ENCODE results near the gene LINC00237. TPM values are rescaled to one million over a fixed set of nuclear protein-coding genes. Genes with fewer than 3 reads are reported as not detected.

The LINC00237 gene
- total RNA-seq, 3 donors from 2014 or later (not counting 1 experiment from before 2014, with no cell fraction given), result not detected

GRCh38 chr20:21083825-21084325, 22.3 kb downstream of the LINC00237 start:
- ATAC-seq (no peak), DNase-seq (no peak)
- no peak for TF ChIP-seq CTCF (IDR thresholded peaks at IDR 0.05)
- H3K4me1 Mint-ChIP-seq, result no peaks in the 10 kb centered on the region
- H3K27ac Mint-ChIP-seq, result no peak overlapping the region
- Histone ChIP-seq H3K27ac (ENCODE audit: low read length) (no peak overlapping the region), H3K27me3 (ENCODE audit: control insufficient read depth, insufficient read depth, low read length) (peaks cover 2% of the 10 kb centered on the region), H3K9me3 (ENCODE audit: control insufficient read depth, insufficient read depth, low read length) (no peaks in the 10 kb centered on the region), H3K4me3 (ENCODE audit: low read length) (no peak overlapping the region), H3K4me1 (ENCODE audit: control insufficient read depth, insufficient read depth, low read length) (no peaks in the 10 kb centered on the region), H3K36me3 (ENCODE audit: control insufficient read depth, insufficient read depth, low read length) (no peaks in the 10 kb centered on the region)
- no peaks in the 10 kb centered on the region for H3K9me3 Mint-ChIP-seq
- intact Hi-C loops (cut with micrococcal nuclease), result no loop called here
- 35% methylated on average over 2 of the region's 2 CpGs for WGBS (ENCODE audit: insufficient coverage)
- H3K27me3 Mint-ChIP-seq (ENCODE audit: low read depth in 2 of 2), result peaks cover 38 to 39% of the 10 kb centered on the region in 2 donors
- no peaks in the 10 kb centered on the region for H3K36me3 Mint-ChIP-seq
- no peak overlapping the region for H3K4me3 Mint-ChIP-seq

- 59% methylated on average over 2 of the region's 2 CpGs for WGBS (ENCODE audit: insufficient coverage)
- H3K36me3 Mint-ChIP-seq, result no peaks in the 10 kb centered on the region
- intact Hi-C loops (cut with micrococcal nuclease), result no loop called here
- Histone ChIP-seq H3K9me3 (ENCODE audit: control insufficient read depth, insufficient read depth, low read length) (no peaks in the 10 kb centered on the region), H3K27ac (ENCODE audit: low read length) (no peak overlapping the region), H3K4me1 (ENCODE audit: control insufficient read depth, insufficient read depth, low read length) (no peaks in the 10 kb centered on the region), H3K4me3 (ENCODE audit: low read length) (no peak overlapping the region), H3K27me3 (ENCODE audit: control insufficient read depth, insufficient read depth, low read length) (peaks cover 5% of the 10 kb centered on the region), H3K36me3 (ENCODE audit: control insufficient read depth, insufficient read depth, low read length) (no peaks in the 10 kb centered on the region)
- H3K4me3 Mint-ChIP-seq, result no peak overlapping the region
- no peaks in the 10 kb centered on the region for H3K4me1 Mint-ChIP-seq
- DNase-seq, result no peak
- H3K9me3 Mint-ChIP-seq, result no peaks in the 10 kb centered on the region
- H3K27ac Mint-ChIP-seq, result no peak overlapping the region
- ATAC-seq, result no peak
- TF ChIP-seq CTCF (IDR thresholded peaks at IDR 0.05), result no peak
- peaks cover 37 to 38% of the 10 kb centered on the region in 2 donors for H3K27me3 Mint-ChIP-seq (ENCODE audit: low read depth in 2 of 2)
Observed at GRCh38 chr20:21082584-21082983, 23.6 kb downstream of the LINC00237 start.

- no peaks in the 10 kb centered on the region for H3K9me3 ChIP-seq (ENCODE audit: control insufficient read depth, insufficient read depth, low read length)
- H3K4me1 Mint-ChIP-seq, result no peaks in the 10 kb centered on the region
- H3K36me3 Mint-ChIP-seq, result no peaks in the 10 kb centered on the region
- H3K4me1 ChIP-seq (ENCODE audit: control insufficient read depth, insufficient read depth, low read length), result no peaks in the 10 kb centered on the region
- intact Hi-C loops (cut with micrococcal nuclease), result no loop called here
- ATAC-seq (no peak), DNase-seq (no peak)
- no peaks in the 10 kb centered on the region for H3K9me3 Mint-ChIP-seq
- no peak overlapping the region for H3K27ac Mint-ChIP-seq
- peaks cover 23 to 33% of the 10 kb centered on the region in 2 donors for H3K27me3 Mint-ChIP-seq (ENCODE audit: low read depth in 2 of 2)
- H3K36me3 ChIP-seq (ENCODE audit: control insufficient read depth, insufficient read depth, low read length), result no peaks in the 10 kb centered on the region
- no peak overlapping the region for H3K4me3 ChIP-seq (ENCODE audit: low read length)
- H3K4me3 Mint-ChIP-seq, result no peak overlapping the region
- H3K27ac ChIP-seq (ENCODE audit: low read length), result no peak overlapping the region
- peaks cover 5% of the 10 kb centered on the region for H3K27me3 ChIP-seq (ENCODE audit: control insufficient read depth, insufficient read depth, low read length)
- no peak for TF ChIP-seq CTCF (IDR thresholded peaks at IDR 0.05)
- 84% methylated on average over 4 of the region's 4 CpGs for WGBS (ENCODE audit: insufficient coverage)
Observed at GRCh38 chr20:21077809-21078345, 28.3 kb downstream of the LINC00237 start.

- intact Hi-C loops (cut with micrococcal nuclease), result no loop called here
- no peak overlapping the region for H3K4me3 Mint-ChIP-seq
Observed at GRCh38 chr20:21076073-21076472, 30.1 kb downstream of the LINC00237 start.

More at GRCh38 chr20:21076073-21076472, 30.1 kb downstream of the LINC00237 start:
- Histone ChIP-seq H3K4me1 (ENCODE audit: control insufficient read depth, insufficient read depth, low read length) (no peaks in the 10 kb centered on the region), H3K27me3 (ENCODE audit: control insufficient read depth, insufficient read depth, low read length) (peaks cover 5% of the 10 kb centered on the region), H3K36me3 (ENCODE audit: control insufficient read depth, insufficient read depth, low read length) (no peaks in the 10 kb centered on the region), H3K27ac (ENCODE audit: low read length) (no peak overlapping the region), H3K9me3 (ENCODE audit: control insufficient read depth, insufficient read depth, low read length) (no peaks in the 10 kb centered on the region), H3K4me3 (ENCODE audit: low read length) (no peak overlapping the region)
- Mint-ChIP-seq H3K27ac (no peak overlapping the region), H3K4me1 (no peaks in the 10 kb centered on the region), H3K9me3 (no peaks in the 10 kb centered on the region), H3K36me3 (no peaks in the 10 kb centered on the region), H3K27me3 (ENCODE audit: low read depth in 2 of 2) (peaks cover 18 to 34% of the 10 kb centered on the region in 2 donors)
- WGBS (ENCODE audit: insufficient coverage), result 88% methylated on average over 2 of the region's 3 CpGs
- no peak for TF ChIP-seq CTCF (IDR thresholded peaks at IDR 0.05)
- DNase-seq (no peak), ATAC-seq (no peak)
